HG03175 (cell line): ENCODE measurements around the gene GMCL1.
A peak's percentile ranks its signal among the peaks of the same experiment; 100 is the strongest.

Experiments
- ATAC-seq: cut with Tn5 transposase; IDR thresholded peaks from one replicate; pipeline ENCODE4 v1.9.1; 2021; ENCODE audit warnings: mild to moderate bottlenecking, moderate library complexity; ENCODE audit not compliant: unreplicated experiment

Gene GMCL1

GRCh38 chr2:69829256-69830044 is at the start of gene GMCL1:
GMCL1 (plus strand) TSS chr2:69829660; CDS start chr2:69829893, 233 bp downstream.
- ATAC-seq: peak; percentile 94

- peak; percentile 9 for ATAC-seq
Observed at GRCh38 chr2:69780921-69781320, 48.5 kb upstream of the GMCL1 start.

- peak; percentile 73 for ATAC-seq
Observed at GRCh38 chr2:69781321-69782248, 47.9 kb upstream of the GMCL1 start.

- ATAC-seq: no peak
Observed at GRCh38 chr2:69784228-69784627, 45.2 kb upstream of the GMCL1 start.

GRCh38 chr2:69785358-69785757 is 44.1 kb upstream of the GMCL1 start:
- ATAC-seq: no peak

GRCh38 chr2:69786052-69786560 is 43.4 kb upstream of the GMCL1 start:
- ATAC-seq: no peak

- peak; percentile 59 for ATAC-seq
Observed at GRCh38 chr2:69789175-69789721, 40.2 kb upstream of the GMCL1 start.

- ATAC-seq: peak; percentile 55
Observed at GRCh38 chr2:69789772-69790600, 39.5 kb upstream of the GMCL1 start.

GRCh38 chr2:69790601-69790959 is 38.9 kb upstream of the GMCL1 start:
- no peak for ATAC-seq

GRCh38 chr2:69791045-69791444 is 38.4 kb upstream of the GMCL1 start:
- no peak for ATAC-seq

GRCh38 chr2:69796174-69796573 is 33.3 kb upstream of the GMCL1 start:
- ATAC-seq: no peak

GRCh38 chr2:69797235-69797634 is 32.2 kb upstream of the GMCL1 start:
- ATAC-seq: no peak

- ATAC-seq: no peak
Observed at GRCh38 chr2:69797836-69798289, 31.6 kb upstream of the GMCL1 start.

GRCh38 chr2:69798290-69798908 is 31.1 kb upstream of the GMCL1 start:
- no peak for ATAC-seq

- no peak for ATAC-seq
Observed at GRCh38 chr2:69798909-69799526, 30.4 kb upstream of the GMCL1 start.

- ATAC-seq: no peak
Observed at GRCh38 chr2:69801745-69802290, 27.6 kb upstream of the GMCL1 start.

- peak; percentile 62 for ATAC-seq
Observed at GRCh38 chr2:69802781-69803367, 26.6 kb upstream of the GMCL1 start.

GRCh38 chr2:69804416-69804815 is 25.0 kb upstream of the GMCL1 start:
- ATAC-seq: no peak

- no peak for ATAC-seq
Observed at GRCh38 chr2:69805887-69806286, 23.6 kb upstream of the GMCL1 start.
